GM19025 (cell line): ENCODE results near the gene CNOT6.

Source experiments
- ATAC-seq: cut with Tn5 transposase; IDR thresholded peaks from one replicate; pipeline ENCODE4 v1.9.1; 2021; ENCODE audit warnings: mild to moderate bottlenecking, low read depth, moderate library complexity; ENCODE audit not compliant: unreplicated experiment

The CNOT6 gene

GRCh38 chr5:180613814-180614188 is 119.6 kb downstream of the CNOT6 start:
- no peak for ATAC-seq

GRCh38 chr5:180618487-180618828 is 124.3 kb downstream of the CNOT6 start:
- no peak for ATAC-seq

- ATAC-seq = no peak
These were observed 124.8 kb downstream of the CNOT6 start for GRCh38 chr5:180618829-180619562.

- ATAC-seq = no peak
These were observed 125.4 kb downstream of the CNOT6 start for GRCh38 chr5:180619563-180619915.

GRCh38 chr5:180620014-180620413 is 125.8 kb downstream of the CNOT6 start:
- no peak for ATAC-seq

- ATAC-seq = no peak
These were observed 127.1 kb downstream of the CNOT6 start for GRCh38 chr5:180621311-180621710.

- ATAC-seq = no peak
These were observed 128.7 kb downstream of the CNOT6 start for GRCh38 chr5:180622910-180623309.

- ATAC-seq = no peak
These were observed 129.2 kb downstream of the CNOT6 start for GRCh38 chr5:180623411-180623834.

- ATAC-seq = no peak
These were observed 129.7 kb downstream of the CNOT6 start for GRCh38 chr5:180623844-180624243.

- no peak for ATAC-seq
These were observed 130.4 kb downstream of the CNOT6 start for GRCh38 chr5:180624587-180624986.

GRCh38 chr5:180625125-180625790 is 131.1 kb downstream of the CNOT6 start:
- ATAC-seq = no peak

- no peak for ATAC-seq
These were observed 131.8 kb downstream of the CNOT6 start for GRCh38 chr5:180625791-180626660.

- no peak for ATAC-seq
These were observed 132.6 kb downstream of the CNOT6 start for GRCh38 chr5:180626661-180627385.

- ATAC-seq = no peak
These were observed 133.4 kb downstream of the CNOT6 start for GRCh38 chr5:180627386-180628120.
